Adrenal gland (tissue), 5 donors: Measurements from ENCODE around the gene AUTS2.

Source experiments
- POLR2A ChIP-seq, 2 donors: fragments of 450-650 bp; IDR thresholded peaks; one replicate each; pipeline ENCODE4 v1.6.1; 2017; ENCODE audit warnings: antibody characterized with exemption in 2 of 2, mild to moderate bottlenecking in 2 of 2, moderate library complexity in 1 of 2
- TF ChIP-seq, protein P1 (sequence below), 6 experiments: fragments of 450-650 bp in 4 of 6; fragments of 200-600 bp in 2 of 6; sonication (generic) in 1 of 6; IDR thresholded peaks; 1 replicate in 5 of 6; 2 replicates in 1 of 6; pipeline versions ENCODE4 v1.5.1 to v1.8.0; 2016 to 2021; ENCODE audit warnings: antibody characterized with exemption in 6 of 6, mild to moderate bottlenecking in 2 of 6, moderate library complexity in 1 of 6
- donor health status: DM: no; HTN: no; CAD: no.

DNA sequence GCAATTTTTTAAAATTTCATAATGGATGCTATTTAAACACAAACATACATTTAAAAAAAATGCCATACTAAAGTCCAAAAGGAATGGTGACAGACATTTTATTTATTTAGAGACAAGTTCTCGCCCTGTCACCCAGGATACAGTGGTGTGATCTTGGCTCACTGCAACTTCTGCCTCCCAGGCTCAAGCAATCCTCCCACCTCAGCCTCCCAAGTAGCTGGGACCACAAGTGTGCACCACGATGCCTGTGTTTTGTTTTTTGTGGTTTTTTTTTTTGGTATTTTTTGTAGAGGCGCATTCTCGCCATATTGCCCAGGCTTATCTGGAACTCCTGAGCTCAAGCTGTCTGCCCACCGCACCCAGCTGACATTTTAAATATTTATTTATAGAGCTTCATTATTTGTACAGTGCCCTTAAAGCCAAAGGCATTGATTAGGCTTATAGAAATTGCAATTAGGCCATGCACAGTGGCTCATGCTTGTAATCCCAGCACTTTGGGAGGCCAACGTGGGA lies 703.5 kb downstream of the AUTS2 start:
- TF ChIP-seq, protein P1, sequence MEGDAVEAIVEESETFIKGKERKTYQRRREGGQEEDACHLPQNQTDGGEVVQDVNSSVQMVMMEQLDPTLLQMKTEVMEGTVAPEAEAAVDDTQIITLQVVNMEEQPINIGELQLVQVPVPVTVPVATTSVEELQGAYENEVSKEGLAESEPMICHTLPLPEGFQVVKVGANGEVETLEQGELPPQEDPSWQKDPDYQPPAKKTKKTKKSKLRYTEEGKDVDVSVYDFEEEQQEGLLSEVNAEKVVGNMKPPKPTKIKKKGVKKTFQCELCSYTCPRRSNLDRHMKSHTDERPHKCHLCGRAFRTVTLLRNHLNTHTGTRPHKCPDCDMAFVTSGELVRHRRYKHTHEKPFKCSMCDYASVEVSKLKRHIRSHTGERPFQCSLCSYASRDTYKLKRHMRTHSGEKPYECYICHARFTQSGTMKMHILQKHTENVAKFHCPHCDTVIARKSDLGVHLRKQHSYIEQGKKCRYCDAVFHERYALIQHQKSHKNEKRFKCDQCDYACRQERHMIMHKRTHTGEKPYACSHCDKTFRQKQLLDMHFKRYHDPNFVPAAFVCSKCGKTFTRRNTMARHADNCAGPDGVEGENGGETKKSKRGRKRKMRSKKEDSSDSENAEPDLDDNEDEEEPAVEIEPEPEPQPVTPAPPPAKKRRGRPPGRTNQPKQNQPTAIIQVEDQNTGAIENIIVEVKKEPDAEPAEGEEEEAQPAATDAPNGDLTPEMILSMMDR (IDR thresholded peaks at IDR 0.05), result no peak
- TF ChIP-seq POLR2A (IDR thresholded peaks at IDR 0.05), result no peak
